ENCODE data around the gene TLE5.

- TF ChIP-seq, protein P1, sequence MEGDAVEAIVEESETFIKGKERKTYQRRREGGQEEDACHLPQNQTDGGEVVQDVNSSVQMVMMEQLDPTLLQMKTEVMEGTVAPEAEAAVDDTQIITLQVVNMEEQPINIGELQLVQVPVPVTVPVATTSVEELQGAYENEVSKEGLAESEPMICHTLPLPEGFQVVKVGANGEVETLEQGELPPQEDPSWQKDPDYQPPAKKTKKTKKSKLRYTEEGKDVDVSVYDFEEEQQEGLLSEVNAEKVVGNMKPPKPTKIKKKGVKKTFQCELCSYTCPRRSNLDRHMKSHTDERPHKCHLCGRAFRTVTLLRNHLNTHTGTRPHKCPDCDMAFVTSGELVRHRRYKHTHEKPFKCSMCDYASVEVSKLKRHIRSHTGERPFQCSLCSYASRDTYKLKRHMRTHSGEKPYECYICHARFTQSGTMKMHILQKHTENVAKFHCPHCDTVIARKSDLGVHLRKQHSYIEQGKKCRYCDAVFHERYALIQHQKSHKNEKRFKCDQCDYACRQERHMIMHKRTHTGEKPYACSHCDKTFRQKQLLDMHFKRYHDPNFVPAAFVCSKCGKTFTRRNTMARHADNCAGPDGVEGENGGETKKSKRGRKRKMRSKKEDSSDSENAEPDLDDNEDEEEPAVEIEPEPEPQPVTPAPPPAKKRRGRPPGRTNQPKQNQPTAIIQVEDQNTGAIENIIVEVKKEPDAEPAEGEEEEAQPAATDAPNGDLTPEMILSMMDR (IDR thresholded peaks at IDR 0.05) = no peak
- no peak for TF ChIP-seq EP300 (IDR thresholded peaks at IDR 0.05)
Observed at GRCh38 chr19:3060857-3061181, 1.5 kb downstream of the TLE5 start.

All from upper lobe of left lung (tissue), 4 donors.